Stimulated activated CD8-positive, alpha-beta memory T cell treated with anti-CD3 and anti-CD28 coated beads, Interleukin-7, amount 100 ng/mL, for 48 hours (primary cell): ENCODE data around the gene NRG2.

Source experiments
- DNase-seq, 2 donors: peaks; one replicate each; pipeline ENCODE4 v3.0.0-alpha.2; 2020; ENCODE audit warnings: low read depth in 1 of 2; ENCODE audit errors: extremely low read depth in 1 of 2

The NRG2 gene

DNA sequence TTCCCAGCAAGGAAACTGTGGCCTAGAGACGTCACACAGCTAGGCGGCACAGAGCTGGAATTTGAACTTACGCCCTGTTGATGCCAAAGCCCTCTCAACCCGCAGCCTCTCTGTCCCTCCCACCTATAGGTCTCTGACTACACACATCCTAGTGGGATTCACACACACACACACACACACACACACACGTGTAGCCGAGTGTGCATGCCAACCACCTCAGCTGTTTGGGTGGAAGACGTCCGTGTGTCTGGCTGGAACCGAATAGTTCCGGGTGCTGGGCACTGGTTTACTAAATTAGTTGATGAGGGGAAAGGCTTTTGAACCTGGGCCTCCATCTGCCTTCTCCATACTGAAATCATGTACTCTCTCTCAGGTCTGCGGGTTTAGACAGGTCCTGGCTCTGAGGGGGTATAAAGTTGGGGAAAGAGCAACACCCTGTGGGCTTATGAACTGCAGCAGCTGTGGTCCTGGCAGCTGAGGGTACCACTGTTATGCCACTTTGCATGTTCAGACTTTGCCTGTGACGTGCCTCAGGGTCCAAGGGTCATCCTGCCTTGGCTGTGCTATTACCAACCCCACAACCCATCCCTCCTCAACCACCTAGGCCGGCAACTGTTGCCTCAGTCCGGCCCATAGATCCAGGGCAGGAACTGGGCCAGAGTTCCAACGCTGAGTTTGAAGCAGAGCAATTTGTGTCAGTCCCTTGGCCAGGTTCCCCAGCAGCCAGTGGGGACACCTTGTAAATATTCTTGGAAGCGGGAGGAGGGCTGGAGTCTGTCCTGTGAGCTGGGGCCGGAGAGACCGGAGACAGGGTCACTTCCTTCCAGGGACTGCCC, 197.0 kb downstream of the NRG2 start:
- no peak for DNase-seq

DNA sequence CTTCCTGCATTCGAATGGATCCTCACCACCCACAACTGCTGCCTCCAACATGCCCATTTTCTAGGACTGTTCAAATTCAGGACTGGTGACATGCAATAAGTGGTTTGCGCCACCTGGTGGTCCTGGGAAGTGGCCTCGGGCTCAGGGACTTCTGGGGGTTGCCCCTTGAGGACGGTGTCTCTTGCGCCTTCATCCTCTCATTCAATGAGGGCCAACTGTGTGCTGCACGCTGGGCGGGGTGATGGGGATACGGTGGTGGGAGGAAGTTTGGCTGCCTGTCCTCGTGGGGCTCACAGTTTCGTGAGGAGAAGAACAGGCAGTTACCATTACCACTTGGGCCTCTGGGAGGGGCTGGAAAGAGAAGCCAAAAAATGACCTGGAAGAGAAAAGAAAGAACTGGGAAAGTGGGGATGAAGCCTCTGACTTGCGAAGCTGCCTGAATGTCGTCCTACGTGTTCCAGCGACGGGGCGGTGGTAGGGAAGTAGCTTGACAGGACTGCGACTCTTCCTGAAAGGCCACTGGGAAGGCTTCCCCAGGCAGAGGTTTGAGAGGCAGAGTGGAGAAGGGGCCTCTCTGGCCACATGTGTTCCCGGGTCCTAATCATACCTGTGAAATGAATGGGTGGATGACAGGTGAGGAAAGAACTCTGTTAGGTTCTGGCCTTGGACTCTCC, 198.5 kb downstream of the NRG2 start:
- peak; percentile 39 to 67 for DNase-seq

- DNase-seq = no peak
These were observed 199.1 kb downstream of the NRG2 start for GRCh38 chr5:139843991-139844390.

- DNase-seq = no peak
These were observed 200.8 kb downstream of the NRG2 start for GRCh38 chr5:139842321-139842720.

DNA sequence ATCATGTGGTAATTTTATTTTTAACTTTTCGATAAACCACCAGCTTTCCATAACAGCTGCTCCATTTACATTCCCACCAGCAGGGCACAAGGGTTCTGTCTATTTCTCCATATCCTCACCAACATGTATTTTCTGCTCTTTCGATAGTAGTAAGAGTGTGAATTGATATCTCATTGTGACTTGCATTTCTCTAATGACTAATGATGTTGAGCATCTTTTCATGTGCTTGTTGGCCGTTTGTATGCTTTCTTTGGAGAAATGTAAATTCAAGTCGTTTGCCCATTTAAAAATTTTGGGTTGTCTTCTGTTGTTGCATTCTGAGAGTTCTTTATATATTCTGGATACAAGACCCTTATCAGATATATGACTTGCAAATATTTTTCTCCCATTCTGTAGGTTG, 201.6 kb downstream of the NRG2 start:
- DNase-seq = no peak

DNA sequence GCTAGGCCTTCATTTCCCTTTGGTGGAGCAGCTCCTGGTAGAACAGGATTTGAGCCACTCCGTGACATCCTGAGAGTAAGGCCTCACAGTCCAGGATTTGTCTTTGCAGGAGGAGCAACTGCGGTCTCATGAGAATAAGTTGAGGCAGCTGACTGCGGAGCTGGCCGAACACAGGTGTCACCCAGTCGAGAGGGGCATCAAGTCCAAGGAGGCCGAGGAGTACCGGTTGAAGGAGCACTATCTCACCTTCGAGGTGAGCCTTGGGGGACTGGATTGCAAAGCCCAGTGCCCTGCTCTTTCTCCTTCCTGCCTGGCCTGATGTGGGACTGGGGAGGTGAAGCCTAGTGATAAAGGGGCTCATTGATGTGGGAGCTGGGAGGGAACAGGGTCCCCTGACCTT, 203.2 kb downstream of the NRG2 start:
- DNase-seq = no peak

DNA sequence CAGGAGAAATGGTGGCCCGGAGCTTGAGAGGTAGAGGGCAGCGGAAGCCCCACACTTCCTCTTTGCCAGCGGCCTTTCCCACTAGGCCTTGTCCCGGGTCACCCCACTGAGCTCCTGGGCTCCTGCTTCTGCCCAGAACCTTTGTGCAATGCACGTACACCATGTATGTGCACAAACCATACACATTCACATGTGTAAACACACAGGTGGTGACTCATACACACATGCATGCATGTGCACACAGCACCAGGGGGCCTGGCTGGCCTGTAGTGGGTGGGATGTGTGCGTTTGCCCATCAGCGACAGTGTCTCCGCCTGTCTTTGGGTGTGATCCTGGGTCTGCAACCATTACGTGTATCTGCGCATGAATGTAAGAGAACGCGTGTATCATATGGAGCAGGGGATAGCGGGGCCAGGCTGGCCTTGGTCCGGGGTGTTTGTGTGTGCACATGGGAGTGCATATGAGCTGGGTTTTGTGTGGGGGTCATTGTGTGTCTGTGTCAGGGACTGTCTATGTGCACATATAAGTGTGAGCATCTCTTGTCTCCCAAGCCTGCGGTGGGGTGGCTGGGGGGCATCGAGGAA, 203.8 kb downstream of the NRG2 start:
- DNase-seq = no peak

GRCh38 chr5:139838381-139839197, 204.5 kb downstream of the NRG2 start:
- no peak for DNase-seq

DNA sequence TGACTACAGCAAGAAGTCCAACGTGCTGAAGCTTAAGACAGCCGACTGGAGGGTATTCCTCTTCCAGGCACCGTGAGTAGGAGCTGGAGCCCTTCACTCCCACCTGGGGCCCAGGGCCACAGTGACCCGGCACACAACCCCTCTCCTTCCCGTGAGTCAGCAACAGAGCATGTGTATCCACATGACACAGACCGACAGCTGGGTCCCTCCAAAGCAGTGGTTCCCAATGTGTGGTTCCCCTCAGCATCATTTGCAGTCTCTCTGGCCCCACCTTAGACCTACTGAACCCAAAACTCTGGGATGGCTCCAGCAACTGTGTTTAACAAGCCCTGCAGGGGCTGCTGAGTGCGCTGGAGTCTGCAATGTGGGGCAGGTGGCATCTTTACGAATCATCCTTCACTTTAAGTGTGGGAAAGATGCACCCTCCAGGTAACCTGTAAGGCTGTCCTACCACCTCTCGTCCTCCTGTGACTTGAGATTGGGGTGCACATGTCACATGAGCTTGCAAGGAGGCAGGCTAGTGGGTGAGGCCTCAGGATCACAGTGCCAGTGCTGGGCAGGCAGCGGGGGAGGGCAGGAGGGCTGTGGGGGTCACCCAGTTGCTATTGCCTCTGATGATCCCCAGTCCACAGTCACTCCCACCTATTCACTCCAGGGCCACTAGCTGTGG, 205.3 kb downstream of the NRG2 start:
- DNase-seq = no peak

GRCh38 chr5:139836469-139837208, 206.5 kb downstream of the NRG2 start:
- DNase-seq = no peak

- DNase-seq = no peak
These were observed 207.4 kb downstream of the NRG2 start for GRCh38 chr5:139835656-139836055.

DNA sequence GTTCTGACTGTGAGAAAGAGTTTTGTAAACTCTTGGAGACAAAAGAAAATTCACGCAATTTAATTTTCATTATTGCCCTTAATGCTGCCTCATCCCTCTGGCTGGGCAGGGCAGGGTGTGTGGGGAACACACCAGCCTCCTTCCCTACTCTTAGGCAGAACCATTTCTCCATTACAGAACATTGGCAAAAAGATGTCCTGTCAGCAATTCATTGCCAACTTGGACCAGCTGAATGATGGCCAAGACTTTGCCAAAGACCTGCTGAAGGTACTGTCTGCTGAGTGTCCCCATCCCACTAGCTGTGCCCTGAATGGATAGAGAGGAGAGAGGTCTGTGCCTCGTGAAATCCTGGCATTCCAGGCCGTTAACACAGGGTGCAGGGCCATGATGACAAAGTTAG, 209.6 kb downstream of the NRG2 start:
- no peak for DNase-seq

DNA sequence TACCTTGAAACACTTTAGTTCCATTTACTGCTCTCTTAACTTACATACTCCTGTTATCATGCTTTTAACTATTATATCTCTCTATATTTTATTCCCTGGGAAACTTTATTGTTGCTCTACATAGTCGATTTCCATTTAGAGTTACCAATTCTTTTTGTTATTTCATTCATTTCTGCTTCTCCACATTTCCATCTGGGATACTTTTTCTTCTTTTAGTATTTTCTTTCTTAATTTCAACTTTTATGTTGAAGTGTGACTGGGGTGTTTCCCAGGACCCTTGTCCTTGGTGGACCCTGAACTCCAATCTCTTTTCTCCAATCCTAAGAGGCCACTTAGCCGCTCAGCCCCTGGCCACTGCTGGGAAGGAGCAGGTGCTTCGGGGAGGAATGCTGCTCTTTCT, 211.5 kb downstream of the NRG2 start:
- no peak for DNase-seq

DNA sequence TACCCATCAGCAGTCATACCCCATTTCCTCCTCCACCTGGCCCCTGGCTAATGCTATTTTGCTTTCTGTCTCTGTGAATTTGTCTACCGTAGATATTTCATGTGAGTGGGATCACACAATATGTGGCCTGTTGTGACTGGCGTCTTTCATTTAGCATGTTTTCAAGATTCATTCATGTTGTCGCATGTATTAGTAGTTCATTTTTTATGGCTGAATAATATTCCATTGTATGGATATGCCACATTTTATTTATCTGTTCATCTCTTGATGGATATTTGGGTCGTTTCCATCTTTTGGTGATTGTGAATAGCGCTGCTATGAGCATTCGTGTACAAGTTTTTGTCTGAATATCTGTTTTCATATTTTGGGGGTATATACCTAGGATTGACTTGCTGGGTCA, 213.6 kb downstream of the NRG2 start:
- no peak for DNase-seq

DNA sequence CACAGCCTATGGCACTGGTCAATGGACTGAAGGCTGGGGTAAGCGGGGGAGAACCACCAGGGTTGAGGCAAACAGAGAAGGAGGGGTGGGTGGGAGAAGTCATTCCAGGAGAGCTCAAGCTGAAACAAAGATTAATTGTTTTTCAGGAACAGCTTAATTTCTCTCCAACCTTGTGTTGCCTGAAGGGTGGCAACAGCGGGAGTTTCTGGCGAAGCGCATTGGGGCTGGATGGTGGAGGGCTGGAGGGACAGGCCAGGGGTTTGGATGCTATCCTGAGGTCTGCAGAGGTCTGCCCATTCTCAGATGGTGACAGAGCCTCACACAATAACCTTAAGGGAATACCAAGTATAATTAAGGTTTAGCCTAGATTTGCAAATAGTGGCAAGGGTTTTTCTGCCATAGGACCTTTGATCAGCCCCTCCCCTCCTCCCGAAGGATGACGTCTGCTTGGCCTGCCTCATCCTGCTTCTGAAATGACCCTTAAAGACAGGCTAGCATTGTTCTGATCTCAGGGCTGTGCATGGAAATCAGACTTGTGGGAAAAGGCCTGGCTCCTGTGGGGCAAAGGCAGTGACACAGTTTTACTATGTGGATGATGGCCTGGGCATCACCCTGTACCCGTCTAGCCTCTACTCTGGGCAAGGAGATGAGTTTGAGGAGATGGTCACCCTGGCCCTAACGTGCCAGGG, 214.7 kb downstream of the NRG2 start:
- no peak for DNase-seq

DNA sequence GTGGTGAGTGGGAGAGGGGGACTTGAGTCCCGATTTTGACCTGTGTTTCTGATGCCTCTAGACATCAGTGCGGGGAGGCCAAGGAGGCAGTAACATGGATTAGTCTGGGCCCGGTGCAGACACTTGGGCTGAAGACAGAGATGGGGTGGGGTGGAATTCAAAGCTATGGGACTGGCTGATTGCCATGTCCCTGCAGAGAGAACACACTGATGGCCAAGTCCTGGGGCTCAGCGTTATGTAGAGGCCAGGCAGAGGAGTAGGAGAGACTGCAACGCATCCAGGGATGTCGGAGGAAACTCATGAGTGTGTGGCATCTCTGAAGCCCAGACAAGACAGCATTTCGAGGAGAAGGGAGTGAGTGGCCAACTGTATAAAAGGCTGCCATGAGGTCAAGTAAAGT, 217.4 kb downstream of the NRG2 start:
- no peak for DNase-seq

DNA sequence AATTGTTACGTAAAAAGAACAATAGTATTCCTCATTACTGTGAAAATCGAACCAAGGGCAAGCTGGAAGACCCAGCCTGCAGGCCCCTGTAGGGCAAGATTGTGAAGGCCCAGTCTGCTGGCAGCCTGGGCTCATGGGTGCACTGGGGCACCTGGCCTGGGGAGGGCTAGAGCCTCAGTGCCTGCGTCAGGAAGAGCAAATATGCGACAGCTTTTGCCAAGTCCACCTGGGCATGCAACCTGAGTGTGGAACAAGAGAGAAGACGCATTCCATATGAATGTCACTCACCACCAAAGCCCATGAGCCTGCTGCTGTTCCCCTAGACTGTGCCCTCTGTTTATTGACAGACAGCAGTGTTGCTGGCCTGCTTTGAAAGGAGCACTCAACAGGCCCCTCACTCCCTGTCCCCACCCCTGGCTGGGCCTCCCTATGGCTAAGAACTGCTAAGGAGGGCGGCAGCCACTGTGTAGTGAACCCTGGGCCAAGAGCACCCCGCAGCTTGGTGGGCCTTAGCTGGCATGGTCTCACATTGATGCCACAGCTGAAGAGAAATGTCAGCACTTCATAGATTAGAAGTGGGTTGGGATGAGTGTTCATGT, 219.2 kb downstream of the NRG2 start:
- DNase-seq = no peak

DNA sequence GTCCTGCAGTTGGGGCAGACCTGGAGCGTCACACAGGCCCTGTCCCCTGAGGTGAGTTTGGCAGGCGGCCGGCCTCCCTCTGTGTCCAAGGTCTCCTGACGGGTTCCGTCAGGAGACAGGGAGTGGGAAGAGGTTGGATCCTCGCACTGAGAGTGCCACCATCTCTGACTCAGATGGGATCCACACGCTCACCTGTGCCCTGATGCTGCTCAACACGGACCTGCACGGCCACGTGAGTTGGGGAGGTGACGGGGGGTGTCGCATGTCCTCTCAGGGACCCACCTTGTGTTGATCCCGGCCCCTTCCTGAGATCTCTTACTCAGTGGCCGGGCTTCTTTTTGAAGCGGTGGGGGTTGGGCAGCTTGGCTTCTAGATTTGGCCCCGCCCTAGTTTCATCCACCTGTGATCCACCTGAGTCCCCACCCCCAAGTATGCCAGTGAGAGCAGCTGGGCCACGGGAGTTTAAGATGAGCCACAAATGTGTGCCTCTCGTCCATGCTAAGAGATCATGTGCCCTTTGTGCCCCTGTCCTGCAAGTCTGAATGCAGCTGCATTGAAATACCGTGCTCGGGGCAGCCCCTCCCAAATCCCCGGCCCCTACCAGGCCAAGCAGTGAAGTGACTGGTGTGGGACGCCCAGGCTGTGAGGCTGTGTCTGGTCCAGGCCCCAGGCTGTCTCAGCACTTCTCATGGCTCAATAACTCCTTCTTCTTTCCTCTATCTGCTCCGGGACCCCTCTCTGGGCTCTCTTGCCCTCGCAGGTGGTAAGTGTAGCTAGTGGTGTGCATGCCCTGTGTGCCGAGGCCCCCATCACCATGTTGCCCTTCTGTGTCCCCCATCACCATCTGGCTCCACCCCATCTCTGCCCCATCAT, 220.3 kb downstream of the NRG2 start:
- DNase-seq = no peak
